Islet precursor cell (in vitro differentiated cells): ENCODE data around the gene GSG1L.
A peak's percentile ranks its signal among the peaks of the same experiment; 100 is the strongest.

Experiments used
- DNase-seq: peaks from one replicate; pipeline ENCODE4 v3.0.0-alpha.2; 2018

The GSG1L gene

GRCh38 chr16:27784351-27785306 is 278.9 kb downstream of the GSG1L start:
- DNase-seq, result peak; percentile 75

DNA sequence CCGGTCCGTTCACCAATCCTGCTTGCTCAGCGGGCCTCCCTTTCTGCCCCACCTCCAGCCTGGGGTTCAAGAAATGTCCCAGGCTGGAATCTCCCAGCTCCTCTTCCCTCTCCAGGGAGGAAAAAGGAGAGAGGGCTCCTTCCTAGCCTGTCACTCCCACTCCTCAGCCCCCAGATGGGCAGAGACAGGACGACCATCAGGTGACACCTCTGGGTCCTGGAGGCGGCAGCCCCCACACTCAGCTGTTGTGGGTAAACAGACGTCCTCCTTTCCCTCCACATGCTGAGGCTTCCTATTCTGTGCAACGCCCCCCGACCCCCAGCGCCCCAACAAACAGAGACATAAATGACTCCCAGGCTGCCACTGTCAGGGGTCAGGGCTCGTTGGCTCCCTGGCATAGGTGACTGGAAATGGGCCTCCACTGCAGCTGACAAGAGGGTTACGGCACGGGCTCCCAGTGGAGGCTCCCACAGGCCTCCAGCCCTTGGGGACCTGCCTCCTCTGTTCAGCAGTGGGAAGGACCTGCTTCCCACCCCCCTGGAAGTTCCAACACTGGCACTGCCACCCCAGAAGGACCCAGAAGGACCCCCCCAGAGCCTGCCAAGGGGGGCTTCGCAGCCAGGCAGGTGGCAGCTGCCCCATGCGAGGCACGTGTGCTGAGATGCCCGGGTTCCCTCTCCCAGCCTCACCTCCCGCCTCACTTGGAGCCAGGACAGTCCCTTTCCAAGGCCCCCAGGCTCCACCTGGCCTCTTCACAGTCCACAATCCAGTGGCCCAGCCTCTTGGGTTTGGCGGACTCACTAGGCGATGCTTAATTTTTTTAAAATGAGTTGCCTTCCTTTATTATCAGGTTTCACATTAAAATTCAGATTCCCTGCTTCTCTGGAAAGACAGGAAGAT is 281.3 kb downstream of the GSG1L start:
- DNase-seq, result no peak

DNA sequence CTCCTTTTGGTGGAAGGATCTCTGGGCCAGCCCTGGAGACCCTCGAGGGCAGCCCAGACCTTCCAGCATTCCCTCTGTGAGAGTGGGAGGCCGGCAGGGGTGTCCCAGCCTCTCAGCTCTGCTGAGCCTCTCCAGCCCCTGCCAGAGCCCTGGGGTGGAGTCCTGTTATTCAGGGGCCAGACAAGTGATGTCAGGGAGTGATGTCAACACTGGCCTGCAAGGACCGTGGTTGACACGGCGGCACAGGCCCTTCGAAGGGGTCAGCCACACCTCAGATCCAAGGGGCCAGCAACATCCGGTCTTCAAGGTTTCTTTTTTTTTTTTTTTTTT is 282.4 kb downstream of the GSG1L start:
- DNase-seq, result peak; percentile 67

DNA sequence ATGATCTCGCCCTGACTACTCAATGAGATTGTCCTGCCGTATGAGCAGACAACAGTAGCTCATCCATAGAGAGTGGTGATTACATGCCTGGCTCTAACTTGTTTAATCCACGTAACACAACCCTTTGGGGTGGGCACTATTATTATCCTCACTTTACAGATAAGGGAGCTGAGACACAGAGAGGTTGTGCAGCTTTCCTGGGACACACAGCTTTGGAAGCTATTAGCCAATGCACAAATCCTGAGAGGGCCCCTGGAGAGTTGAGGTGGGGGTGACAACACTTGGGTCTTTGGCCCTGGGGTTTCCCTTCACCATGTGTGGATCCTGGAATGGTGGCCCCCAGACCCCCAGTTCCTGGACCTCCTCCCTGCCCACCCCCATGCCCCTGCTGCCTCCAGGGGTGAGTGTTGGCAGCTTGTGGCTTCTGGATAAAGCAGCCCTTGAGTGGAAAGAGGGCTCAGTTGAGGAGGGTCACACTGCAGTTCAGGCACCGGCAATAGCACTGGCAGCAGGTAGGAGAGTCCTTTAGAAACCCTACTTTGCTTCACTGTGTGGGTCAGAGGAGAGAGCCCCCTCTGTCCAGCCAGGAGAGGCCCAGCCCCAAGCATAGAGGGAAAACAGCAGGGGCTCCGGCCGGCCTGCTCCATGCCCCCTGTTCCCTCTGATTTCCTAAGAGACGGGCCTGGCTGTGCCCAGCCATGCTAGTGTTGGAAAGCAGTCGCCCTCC is 282.9 kb downstream of the GSG1L start:
- no peak for DNase-seq

- DNase-seq, result peak; percentile 86
Observed at GRCh38 chr16:27779641-27780164, 283.8 kb downstream of the GSG1L start.

GRCh38 chr16:27778926-27779570 is 284.5 kb downstream of the GSG1L start:
- no peak for DNase-seq

DNA sequence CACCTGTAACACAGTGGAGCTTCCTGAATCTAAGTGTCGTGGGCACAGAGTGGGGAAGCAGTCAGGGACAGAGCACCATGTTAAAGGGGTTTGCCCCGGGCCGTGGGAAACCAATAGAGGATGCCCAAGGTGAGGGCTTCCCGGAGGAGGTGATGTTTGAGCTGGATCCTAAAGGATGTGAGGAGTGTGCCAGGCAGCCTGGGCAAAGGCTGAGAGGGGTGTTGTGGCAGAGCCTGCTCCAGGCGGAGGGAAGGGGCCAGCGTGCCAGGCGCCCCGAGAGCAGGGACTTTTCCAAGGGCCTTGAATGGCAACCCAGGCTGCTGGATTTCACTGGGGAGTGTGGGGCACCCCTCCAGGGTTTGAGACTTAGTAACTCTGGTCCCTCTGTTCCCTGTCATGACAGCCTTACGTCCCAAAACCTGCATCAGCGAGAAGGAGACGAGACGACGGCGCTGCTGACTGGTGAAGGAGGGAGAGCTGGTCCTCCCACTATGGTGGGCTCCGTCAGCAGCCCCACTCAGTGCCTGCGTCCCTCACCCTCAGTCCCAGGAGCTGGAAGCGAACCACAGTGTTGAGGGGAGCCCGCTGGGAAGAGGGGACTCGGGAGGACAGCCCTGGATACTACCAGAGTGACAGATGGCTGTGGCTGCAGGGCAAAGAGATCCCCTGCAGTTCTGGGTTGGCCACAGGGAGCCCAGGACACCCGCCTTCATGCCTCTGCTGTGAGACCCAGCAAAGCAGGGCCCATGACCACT is 285.2 kb downstream of the GSG1L start:
- DNase-seq, result no peak

DNA sequence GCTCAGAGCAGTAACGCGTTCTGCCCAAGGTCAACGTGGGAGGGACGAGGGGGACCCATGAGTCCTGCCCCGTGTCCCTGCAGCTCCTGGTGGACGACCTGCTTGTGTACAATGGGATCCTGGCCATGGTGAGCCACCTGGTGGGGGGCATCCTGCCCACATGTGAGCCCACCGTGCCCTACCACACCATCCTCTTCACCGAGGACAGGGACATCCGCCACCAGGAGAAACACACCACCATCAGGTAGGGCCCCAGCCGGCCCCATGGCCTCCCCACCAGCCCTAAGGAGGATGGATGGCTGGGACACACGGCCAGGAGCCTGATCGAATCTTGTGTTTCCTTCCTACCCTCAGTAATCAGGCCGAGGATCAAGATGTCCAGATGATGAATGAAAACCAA is 286.0 kb downstream of the GSG1L start:
- DNase-seq, result no peak

GRCh38 chr16:27776556-27777225 is 286.8 kb downstream of the GSG1L start:
- DNase-seq, result no peak

GRCh38 chr16:27775254-27775653 is 288.3 kb downstream of the GSG1L start:
- DNase-seq, result no peak

GRCh38 chr16:27774779-27775178 is 288.7 kb downstream of the GSG1L start:
- DNase-seq, result no peak

DNA sequence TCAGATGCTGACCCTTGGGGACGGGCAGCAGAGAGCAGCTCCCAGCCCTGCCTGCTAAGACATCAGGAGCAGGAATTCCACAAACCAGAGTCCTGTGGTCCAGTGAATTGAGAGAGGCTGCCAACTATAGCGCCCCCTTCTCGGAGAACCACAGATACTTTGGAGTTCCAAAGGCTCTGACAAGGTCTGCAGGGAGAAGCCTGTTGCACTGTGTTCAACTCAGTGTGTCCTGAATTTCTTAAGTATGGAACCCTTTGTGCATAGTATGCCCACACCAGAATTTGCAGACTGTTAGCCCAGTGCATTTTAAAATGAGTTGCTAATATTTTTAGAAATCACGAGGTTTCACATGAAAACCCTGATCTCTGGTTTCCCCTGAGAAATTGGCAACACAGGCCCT is 290.2 kb downstream of the GSG1L start:
- DNase-seq, result no peak

GRCh38 chr16:27772093-27772825 is 291.3 kb downstream of the GSG1L start:
- no peak for DNase-seq

DNA sequence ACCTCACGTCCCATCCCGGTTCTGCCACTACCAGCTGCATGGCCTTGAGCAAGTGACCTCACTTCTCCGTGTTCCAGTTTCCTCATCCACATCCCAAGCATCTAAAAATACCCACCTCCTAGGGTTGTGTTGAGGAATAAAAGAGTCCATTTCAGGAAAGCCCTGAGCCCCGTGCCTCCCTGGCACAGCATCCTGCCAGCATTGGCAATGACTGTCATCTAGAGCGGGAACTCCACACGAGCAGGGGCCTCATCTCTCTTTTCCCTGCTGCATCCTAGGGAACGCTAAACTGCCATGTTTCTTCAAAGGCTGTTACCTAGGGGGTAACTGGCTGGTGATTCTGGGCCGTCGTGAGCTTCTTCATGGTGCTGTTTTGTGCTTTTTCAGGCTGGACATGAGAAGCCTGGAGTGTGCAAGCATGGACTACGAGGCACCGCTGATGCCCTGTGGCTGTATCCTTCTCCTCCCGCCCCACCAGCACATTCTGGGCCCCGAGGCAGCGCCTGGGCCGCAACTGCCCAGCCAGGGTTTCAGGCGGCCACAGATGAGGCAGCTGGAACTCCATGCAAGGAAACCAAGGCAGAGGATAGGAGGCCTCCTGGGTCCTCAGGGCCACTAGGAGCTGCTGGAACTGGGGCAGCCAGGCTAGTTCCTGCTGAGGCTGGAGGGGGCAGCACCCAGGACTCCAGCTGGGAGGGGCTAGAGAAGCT is 292.2 kb downstream of the GSG1L start:
- no peak for DNase-seq

DNA sequence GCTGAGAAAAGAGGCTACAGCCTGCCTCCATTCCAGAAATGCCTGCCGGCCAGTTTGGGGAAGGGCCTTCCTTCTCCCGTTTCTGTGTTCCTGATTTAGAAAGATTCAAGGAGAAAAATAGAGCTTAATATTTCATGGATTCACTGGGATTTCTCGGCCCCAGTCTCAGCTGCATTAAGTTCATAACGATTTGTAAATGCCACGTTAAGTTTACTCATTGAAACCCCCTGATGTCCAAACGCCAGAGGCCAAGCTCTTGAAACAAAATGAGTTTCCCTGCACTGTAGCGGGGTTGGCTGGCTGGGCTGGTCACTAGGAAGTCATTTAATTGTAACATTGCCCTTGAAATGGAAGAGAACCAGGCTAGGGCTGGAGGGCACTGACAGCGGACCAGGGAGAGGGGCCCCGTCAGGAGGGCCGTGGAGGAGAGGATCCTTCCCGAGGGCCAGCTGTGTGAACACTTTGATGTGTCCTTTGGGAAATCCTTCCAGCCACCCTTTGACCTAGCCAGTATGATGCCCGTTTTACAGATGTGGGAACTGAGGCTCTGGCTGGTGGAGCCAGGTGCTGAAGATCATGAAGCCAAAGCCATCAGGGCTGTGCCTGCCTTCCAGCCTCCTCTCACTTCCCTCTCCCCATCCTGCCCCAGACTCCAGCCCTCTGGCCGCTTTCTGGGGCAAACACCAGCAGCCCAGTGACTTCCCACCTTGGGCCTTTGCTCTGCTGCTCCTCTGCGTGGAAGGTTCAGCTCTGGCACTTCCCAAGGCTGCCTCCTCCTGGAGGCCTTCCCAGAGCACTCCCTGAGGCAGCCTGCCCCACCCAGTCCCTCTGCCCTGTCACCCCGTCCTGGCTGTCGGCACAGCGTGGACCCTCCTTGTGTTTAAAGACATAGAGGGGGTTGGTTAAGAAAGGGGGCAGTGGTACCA is 293.0 kb downstream of the GSG1L start:
- DNase-seq, result no peak

GRCh38 chr16:27769561-27770255 is 293.8 kb downstream of the GSG1L start:
- DNase-seq, result peak; percentile 89

GRCh38 chr16:27768651-27769272 is 294.8 kb downstream of the GSG1L start:
- no peak for DNase-seq
